GM19372 (cell line): ENCODE data around the gene EXOG.

Experiments used
- ATAC-seq: cut with Tn5 transposase; IDR thresholded peaks from one replicate; pipeline ENCODE4 v1.9.1; 2021; ENCODE audit warnings: mild to moderate bottlenecking, low read depth, moderate library complexity; ENCODE audit not compliant: unreplicated experiment

The EXOG gene

GRCh38 chr3:38500688-38501417 is 4.7 kb downstream of the EXOG start:
- no peak for ATAC-seq

- ATAC-seq, result peak; percentile 96
Observed at GRCh38 chr3:38507120-38507519, 11.0 kb downstream of the EXOG start.

GRCh38 chr3:38509732-38510131 is 13.6 kb downstream of the EXOG start:
- no peak for ATAC-seq

GRCh38 chr3:38510631-38511030 is 14.5 kb downstream of the EXOG start:
- no peak for ATAC-seq

- ATAC-seq, result no peak
Observed at GRCh38 chr3:38511546-38511945, 15.4 kb downstream of the EXOG start.

GRCh38 chr3:38515367-38515766 is 19.2 kb downstream of the EXOG start:
- ATAC-seq, result no peak

- ATAC-seq, result no peak
Observed at GRCh38 chr3:38516669-38517068, 20.5 kb downstream of the EXOG start.

GRCh38 chr3:38519000-38519399 is 22.9 kb downstream of the EXOG start:
- ATAC-seq, result no peak

GRCh38 chr3:38519651-38520050 is 23.5 kb downstream of the EXOG start:
- ATAC-seq, result no peak

- no peak for ATAC-seq
Observed at GRCh38 chr3:38521391-38521987, 25.3 kb downstream of the EXOG start.

- no peak for ATAC-seq
Observed at GRCh38 chr3:38522002-38522401, 25.9 kb downstream of the EXOG start.

- ATAC-seq, result no peak
Observed at GRCh38 chr3:38524141-38524739, 28.1 kb downstream of the EXOG start.

GRCh38 chr3:38526792-38527191 is 30.7 kb downstream of the EXOG start:
- no peak for ATAC-seq

GRCh38 chr3:38528457-38528856 is 32.3 kb downstream of the EXOG start:
- ATAC-seq, result no peak

GRCh38 chr3:38532529-38532928 is 36.4 kb downstream of the EXOG start:
- no peak for ATAC-seq

GRCh38 chr3:38533285-38533976 is 37.3 kb downstream of the EXOG start:
- ATAC-seq, result no peak

GRCh38 chr3:38534180-38534579 is 38.0 kb downstream of the EXOG start:
- ATAC-seq, result no peak

- ATAC-seq, result no peak
Observed at GRCh38 chr3:38534604-38535003, 38.5 kb downstream of the EXOG start.

GRCh38 chr3:38536671-38537070 is 40.5 kb downstream of the EXOG start:
- ATAC-seq, result no peak

GRCh38 chr3:38538773-38539353 is 42.7 kb downstream of the EXOG start:
- ATAC-seq, result no peak

GRCh38 chr3:38541806-38542205 is 45.7 kb downstream of the EXOG start:
- no peak for ATAC-seq
